Measurements from ENCODE around the gene RNF222. TPM values are rescaled to one million over a fixed set of nuclear protein-coding genes. Genes with fewer than 3 reads are reported as not detected.
A peak's percentile ranks its signal among the peaks of the same experiment; 100 is the strongest.

RNF222 gene
- total and polyA plus RNA-seq, 7 donors, result 0.03 TPM; not detected in 6

- 85 to 93% methylated on average over 2 of the region's 2 CpGs for WGBS, 2 donors
- intact Hi-C loops (cut with DNase I), result no loop called here
Measured at GRCh38 chr17:8441690-8442089, 44.1 kb upstream of the RNF222 start.

GRCh38 chr17:8439681-8440080 is 42.1 kb upstream of the RNF222 start:
- Histone ChIP-seq H3K4me1 (peaks cover 0 to 46% (median 21%) of the 10 kb centered on the region in 4 donors), H3K36me3 (peaks cover 0 to 12% (median 3%) of the 10 kb centered on the region in 4 donors), H3K27me3 (no peaks in the 10 kb centered on the region), H3K9me3 (no peaks in the 10 kb centered on the region), H3K27ac (no peak overlapping the region), H3K4me3 (no peak overlapping the region)
- no peak for TF ChIP-seq CTCF (IDR thresholded peaks at IDR 0.05)
- no peak for TF ChIP-seq EP300 (IDR thresholded peaks at IDR 0.05)
- no peak for TF ChIP-seq POLR2A (IDR thresholded peaks at IDR 0.05)
- TF ChIP-seq POLR2AphosphoS5 (IDR thresholded peaks at IDR 0.05), result no peak
- DNase-seq, result no peak
- WGBS, 2 donors, result 97 to 98% methylated on average over 3 of the region's 3 CpGs
- intact Hi-C loops (cut with DNase I), result no loop called here

More at GRCh38 chr17:8441690-8442089, 44.1 kb upstream of the RNF222 start:
- Histone ChIP-seq H3K27me3 (no peaks in the 10 kb centered on the region), H3K9me3 (no peaks in the 10 kb centered on the region), H3K4me3 (no peak overlapping the region), H3K4me1 (peaks cover 0 to 44% (median 20%) of the 10 kb centered on the region in 4 donors), H3K36me3 (peaks cover 2 to 30% (median 6%) of the 10 kb centered on the region in 4 donors), H3K27ac (no peak overlapping the region)
- no peak for DNase-seq
- TF ChIP-seq POLR2A (IDR thresholded peaks at IDR 0.05), result no peak
- no peak for TF ChIP-seq CTCF (IDR thresholded peaks at IDR 0.05)
- no peak for TF ChIP-seq EP300 (IDR thresholded peaks at IDR 0.05)
- no peak for TF ChIP-seq POLR2AphosphoS5 (IDR thresholded peaks at IDR 0.05)

- Histone ChIP-seq H3K4me1 (peaks cover 0 to 42% (median 21%) of the 10 kb centered on the region in 4 donors), H3K27ac (no peak overlapping the region), H3K4me3 (no peak overlapping the region), H3K36me3 (no peaks in the 10 kb centered on the region), H3K9me3 (no peaks in the 10 kb centered on the region), H3K27me3 (no peaks in the 10 kb centered on the region)
- no peak for TF ChIP-seq EP300 (IDR thresholded peaks at IDR 0.05)
- TF ChIP-seq POLR2AphosphoS5 (IDR thresholded peaks at IDR 0.05), result no peak
- TF ChIP-seq POLR2A (IDR thresholded peaks at IDR 0.05), result no peak
- TF ChIP-seq CTCF (IDR thresholded peaks at IDR 0.05), result no peak
- no peak for DNase-seq
- intact Hi-C loops (cut with DNase I), result no loop called here
- 72 to 83% methylated on average over 5 of the region's 5 CpGs for WGBS, 2 donors
Measured at GRCh38 chr17:8438441-8438840, 40.8 kb upstream of the RNF222 start.

GRCh38 chr17:8436844-8437171 is 39.2 kb upstream of the RNF222 start:
- H3K9me3 ChIP-seq, result no peaks in the 10 kb centered on the region
- no peaks in the 10 kb centered on the region for H3K27me3 ChIP-seq
- H3K4me3 ChIP-seq, result peak overlapping the region; percentile 66 to 99 (median 72)
- DNase-seq, result no peak
- intact Hi-C loops (cut with DNase I), result loop anchor here (2.0 kb wide), 1 partner anchor 194 kb away; the partner anchor contains the start of gene MYH10
- TF ChIP-seq POLR2A (IDR thresholded peaks at IDR 0.05), result no peak
- 17 to 18% methylated on average over 5 of the region's 5 CpGs for whole genome bisulfite sequencing, 2 donors
- H3K4me1 ChIP-seq, result peaks cover 0 to 34% (median 19%) of the 10 kb centered on the region in 4 donors
- no peaks in the 10 kb centered on the region for H3K36me3 ChIP-seq
- H3K27ac ChIP-seq, result peak overlapping the region; percentile 92 to 100 (median 98)

- Histone ChIP-seq H3K9me3 (no peaks in the 10 kb centered on the region), H3K27ac (peak overlapping the region; percentile 92 to 100 (median 98)), H3K36me3 (no peaks in the 10 kb centered on the region), H3K4me1 (peaks cover 0 to 29% (median 19%) of the 10 kb centered on the region in 4 donors), H3K4me3 (peak overlapping the region; percentile 66 to 99 (median 72)), H3K27me3 (no peaks in the 10 kb centered on the region)
- WGBS, 2 donors, result 0% methylated on average over 43 of the region's 43 CpGs
- peak; percentile 83 for DNase-seq
- peak in 3 of 4 donors; percentile 14 to 54 (median 17) for TF ChIP-seq POLR2AphosphoS5 (IDR thresholded peaks at IDR 0.05)
- peak in 1 of 4 experiments; percentile 18 for TF ChIP-seq CTCF (IDR thresholded peaks at IDR 0.05)
- TF ChIP-seq EP300 (IDR thresholded peaks at IDR 0.05), result no peak
- intact Hi-C loops (cut with DNase I), result loop anchor here (2.0 kb wide), 1 partner anchor 194 kb away; the partner anchor contains the start of gene MYH10
Measured at GRCh38 chr17:8436169-8436843, 38.7 kb upstream of the RNF222 start.
